HUES6 (cell line): Measurements from ENCODE around the gene PTPRD.

Experiments
- H3K27ac ChIP-seq: 2 replicates; pipeline ENCODE4 v1.7.0; 2013; ENCODE audit warnings: low read depth, mild to moderate bottlenecking, low read length, inconsistent platforms
- H3K27me3 ChIP-seq: 2 replicates; pipeline ENCODE4 v1.6.1; 2013; ENCODE audit warnings: low read length; ENCODE audit not compliant: control insufficient read depth, insufficient read depth
- H3K36me3 ChIP-seq: 2 replicates; pipeline ENCODE4 v1.6.1; 2013; ENCODE audit warnings: low read length; ENCODE audit not compliant: control insufficient read depth, insufficient read depth
- H3K4me1 ChIP-seq: 2 replicates; pipeline ENCODE4 v1.6.1; 2013; ENCODE audit warnings: low read length; ENCODE audit not compliant: control insufficient read depth, insufficient read depth
- H3K4me3 ChIP-seq: 2 replicates; pipeline ENCODE4 v1.5.1; 2013; ENCODE audit warnings: low read depth, low read length
- H3K9ac ChIP-seq: one replicate; pipeline ENCODE4 v1.6.1; 2013; ENCODE audit warnings: mild to moderate bottlenecking, low read length
- H3K9me3 ChIP-seq: 2 replicates; pipeline ENCODE4 v1.6.1; 2013; ENCODE audit warnings: low read depth, low read length; ENCODE audit not compliant: control insufficient read depth, insufficient read depth

PTPRD gene

DNA sequence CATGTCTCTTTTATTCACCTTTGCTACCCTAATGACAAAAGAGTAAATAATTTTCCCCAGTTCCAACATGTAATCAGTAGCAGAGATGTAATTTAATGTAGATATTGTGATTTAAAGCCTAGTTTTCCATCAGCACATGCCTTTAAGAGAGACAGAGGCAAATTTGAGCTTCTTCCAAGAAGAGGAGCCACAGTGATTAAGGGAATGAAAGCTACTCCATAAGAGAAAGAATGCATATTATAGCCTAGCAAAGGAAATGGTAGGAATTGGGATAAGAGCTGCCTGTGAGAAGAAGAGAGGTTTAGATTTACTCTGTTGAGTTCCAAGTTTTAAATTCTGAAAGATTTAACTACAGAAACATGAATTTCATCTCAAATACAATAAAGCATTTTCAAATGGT lies 2222.2 kb downstream of the PTPRD start:
- H3K36me3 ChIP-seq, result no peaks in the 10 kb centered on the region
- H3K9me3 ChIP-seq, result no peaks in the 10 kb centered on the region
- H3K27me3 ChIP-seq, result no peaks in the 10 kb centered on the region
- H3K27ac ChIP-seq, result no peak overlapping the region
- H3K9ac ChIP-seq, result no peak overlapping the region
- peaks cover 5% of the 10 kb centered on the region for H3K4me1 ChIP-seq
- H3K4me3 ChIP-seq, result no peak overlapping the region

DNA sequence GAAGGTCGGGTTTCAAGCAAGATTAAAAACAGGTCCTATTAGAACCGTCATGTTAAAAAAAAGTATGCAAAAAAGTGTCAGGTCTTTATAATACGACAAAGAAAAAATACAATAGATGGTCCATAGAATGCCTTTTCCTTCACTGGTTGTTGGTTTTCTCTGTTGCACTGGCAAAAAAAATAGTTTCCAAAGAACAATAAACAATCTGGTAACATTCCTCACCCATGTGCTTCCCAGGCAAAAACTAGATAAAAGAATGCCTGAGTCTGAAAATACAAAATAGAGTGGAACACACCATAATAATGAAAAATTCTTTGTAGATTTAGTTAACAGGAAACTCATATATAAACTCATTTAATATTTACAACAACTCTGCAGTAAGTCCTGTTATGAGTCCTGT lies 2223.3 kb downstream of the PTPRD start:
- H3K4me3 ChIP-seq, result no peak overlapping the region
- no peak overlapping the region for H3K9ac ChIP-seq
- H3K4me1 ChIP-seq, result peaks cover under 1% of the 10 kb centered on the region
- H3K9me3 ChIP-seq, result no peaks in the 10 kb centered on the region
- no peaks in the 10 kb centered on the region for H3K27me3 ChIP-seq
- H3K27ac ChIP-seq, result no peak overlapping the region
- no peaks in the 10 kb centered on the region for H3K36me3 ChIP-seq

DNA sequence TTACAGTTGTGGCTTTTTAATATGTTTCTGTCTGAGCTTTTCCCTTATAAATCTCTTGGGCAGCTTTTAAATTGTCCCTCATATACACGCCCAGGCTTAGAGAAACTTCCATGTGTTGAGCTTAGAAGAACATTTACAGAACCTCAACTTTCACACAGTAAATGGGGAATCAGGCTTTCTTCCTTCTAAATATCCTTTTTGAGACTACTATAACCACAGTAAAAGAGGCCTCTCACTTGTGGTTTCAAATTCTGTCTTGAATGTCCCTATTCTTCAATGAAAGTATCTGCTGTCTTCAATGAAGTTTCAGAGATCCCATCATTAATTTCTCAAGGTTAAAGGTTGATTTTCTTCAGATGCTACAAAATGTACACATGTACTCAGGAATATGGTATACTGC lies 2224.7 kb downstream of the PTPRD start:
- H3K27ac ChIP-seq, result no peak overlapping the region
- no peaks in the 10 kb centered on the region for H3K9me3 ChIP-seq
- no peak overlapping the region for H3K9ac ChIP-seq
- H3K27me3 ChIP-seq, result no peaks in the 10 kb centered on the region
- H3K4me1 ChIP-seq, result no peaks in the 10 kb centered on the region
- H3K36me3 ChIP-seq, result no peaks in the 10 kb centered on the region
- no peak overlapping the region for H3K4me3 ChIP-seq

DNA sequence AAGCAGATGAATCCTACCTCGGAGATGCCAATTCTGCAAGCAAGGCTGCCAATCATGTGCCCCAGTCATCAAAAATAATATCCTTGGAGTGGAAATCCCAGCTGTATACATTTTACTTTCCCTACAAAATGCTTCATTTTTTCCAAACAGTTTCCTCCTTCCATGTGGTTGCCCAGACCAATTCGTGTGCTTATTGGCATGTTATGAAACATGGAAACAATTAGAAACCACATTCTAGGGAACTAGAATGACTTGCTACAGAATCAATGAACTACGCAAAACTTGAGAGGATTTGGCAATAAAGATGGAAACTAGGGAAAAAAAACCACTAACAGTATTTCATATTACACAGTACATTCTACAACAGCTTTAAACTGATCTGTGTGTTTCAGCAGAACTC lies 2228.7 kb downstream of the PTPRD start:
- Histone ChIP-seq H3K9ac (no peak overlapping the region), H3K4me3 (no peak overlapping the region), H3K4me1 (no peaks in the 10 kb centered on the region), H3K27ac (no peak overlapping the region), H3K9me3 (no peaks in the 10 kb centered on the region), H3K27me3 (no peaks in the 10 kb centered on the region), H3K36me3 (no peaks in the 10 kb centered on the region)

DNA sequence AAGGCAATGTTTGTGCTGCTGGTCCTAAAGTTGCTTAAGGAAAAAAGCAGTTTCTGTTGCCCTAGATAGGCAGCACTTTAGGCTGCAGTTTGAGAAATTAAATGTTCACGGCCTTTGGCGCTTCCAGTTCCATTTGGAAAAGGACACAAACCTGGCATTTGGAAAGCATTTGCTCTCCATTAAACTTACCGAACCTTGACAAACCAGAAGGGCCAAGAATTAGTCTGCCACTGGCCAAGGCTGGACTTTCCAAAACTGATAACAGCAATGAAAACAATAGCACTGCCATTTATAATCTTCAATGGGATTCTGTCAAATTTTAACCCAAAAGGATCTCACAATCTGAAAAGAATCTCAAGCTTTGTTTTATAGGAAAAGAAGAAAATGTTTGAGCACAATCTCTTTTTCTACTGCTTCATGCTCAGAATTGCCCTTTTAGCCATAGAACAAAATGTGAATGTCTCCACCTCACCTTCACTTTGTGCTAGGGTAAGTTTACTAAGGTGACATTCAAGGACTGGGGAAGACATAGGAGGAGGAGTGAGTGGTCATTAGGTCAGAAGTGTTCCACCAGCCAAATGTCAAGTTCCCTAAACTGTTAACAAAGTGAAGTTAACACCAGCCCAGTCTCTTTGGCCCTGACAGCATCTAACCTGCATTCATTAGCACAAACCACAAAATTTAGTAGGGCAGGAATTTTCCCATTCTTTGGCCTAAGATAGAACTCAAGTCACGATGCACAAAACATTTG lies 2229.8 kb downstream of the PTPRD start:
- no peak overlapping the region for H3K9ac ChIP-seq
- no peaks in the 10 kb centered on the region for H3K4me1 ChIP-seq
- no peaks in the 10 kb centered on the region for H3K27me3 ChIP-seq
- no peak overlapping the region for H3K4me3 ChIP-seq
- H3K36me3 ChIP-seq, result no peaks in the 10 kb centered on the region
- H3K27ac ChIP-seq, result no peak overlapping the region
- H3K9me3 ChIP-seq, result no peaks in the 10 kb centered on the region

DNA sequence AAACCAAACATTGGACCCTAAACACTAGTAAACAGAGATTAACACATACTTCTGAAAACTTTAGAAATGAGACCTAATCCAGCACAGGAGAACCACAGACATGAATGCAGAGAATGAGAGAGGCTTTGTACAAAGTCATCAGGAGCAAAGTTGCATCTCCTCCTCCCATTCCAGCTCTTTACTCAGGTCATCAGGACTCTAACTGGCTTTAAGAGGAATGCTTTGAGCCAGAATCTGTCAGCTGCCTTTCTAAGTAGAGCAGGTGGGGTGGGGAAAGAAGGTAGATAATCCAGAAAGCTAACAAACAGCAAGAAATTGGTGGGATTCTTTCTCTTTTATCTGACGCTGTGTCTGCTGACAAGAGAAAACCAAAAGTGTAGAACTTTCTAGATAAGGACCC lies 2230.5 kb downstream of the PTPRD start:
- Histone ChIP-seq H3K27ac (no peak overlapping the region), H3K9me3 (no peaks in the 10 kb centered on the region), H3K4me3 (no peak overlapping the region), H3K36me3 (no peaks in the 10 kb centered on the region), H3K27me3 (no peaks in the 10 kb centered on the region), H3K4me1 (no peaks in the 10 kb centered on the region), H3K9ac (no peak overlapping the region)

DNA sequence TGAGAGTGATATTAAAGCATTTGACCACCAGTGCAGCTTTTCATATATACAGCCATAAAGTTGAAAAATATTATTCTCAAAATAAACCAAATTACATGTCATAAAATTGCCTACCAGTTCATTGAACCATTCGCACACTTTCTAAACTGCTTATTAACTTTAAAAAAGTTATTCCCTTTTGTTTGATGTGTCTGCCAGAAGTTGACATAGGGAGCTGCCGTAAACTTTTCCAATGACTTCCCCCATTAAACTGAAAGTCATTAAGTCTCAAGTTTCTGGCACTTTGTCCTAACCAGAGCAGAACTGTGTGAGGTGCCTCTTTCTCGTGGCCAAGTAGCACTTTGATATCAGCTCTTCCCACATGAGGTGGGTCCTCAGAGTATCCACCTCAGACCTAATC lies 2231.2 kb downstream of the PTPRD start:
- H3K27me3 ChIP-seq, result no peaks in the 10 kb centered on the region
- no peaks in the 10 kb centered on the region for H3K36me3 ChIP-seq
- H3K4me1 ChIP-seq, result no peaks in the 10 kb centered on the region
- no peaks in the 10 kb centered on the region for H3K9me3 ChIP-seq
- H3K9ac ChIP-seq, result no peak overlapping the region
- no peak overlapping the region for H3K27ac ChIP-seq
- no peak overlapping the region for H3K4me3 ChIP-seq

DNA sequence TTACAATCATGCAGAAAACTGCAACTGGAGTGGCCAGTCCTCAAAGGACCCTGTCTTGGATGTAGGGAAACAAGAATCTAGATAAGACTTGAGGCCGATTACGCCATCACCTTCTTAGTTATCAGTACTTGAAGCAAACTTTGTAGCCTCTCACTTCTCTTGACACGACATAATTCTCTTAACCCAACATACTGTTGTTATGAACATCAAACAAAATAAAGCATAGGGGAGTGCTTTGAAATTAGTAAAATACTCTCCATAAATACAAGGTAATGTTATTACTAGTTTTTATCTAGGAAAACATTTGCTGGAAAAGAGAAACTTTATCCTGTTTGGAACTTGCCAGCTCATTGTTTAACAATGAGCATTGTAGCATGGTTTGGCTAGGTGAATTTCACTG lies 2238.3 kb downstream of the PTPRD start:
- Histone ChIP-seq H3K27me3 (no peaks in the 10 kb centered on the region), H3K4me3 (no peak overlapping the region), H3K36me3 (no peaks in the 10 kb centered on the region), H3K27ac (no peak overlapping the region), H3K9me3 (no peaks in the 10 kb centered on the region), H3K9ac (no peak overlapping the region), H3K4me1 (no peaks in the 10 kb centered on the region)

DNA sequence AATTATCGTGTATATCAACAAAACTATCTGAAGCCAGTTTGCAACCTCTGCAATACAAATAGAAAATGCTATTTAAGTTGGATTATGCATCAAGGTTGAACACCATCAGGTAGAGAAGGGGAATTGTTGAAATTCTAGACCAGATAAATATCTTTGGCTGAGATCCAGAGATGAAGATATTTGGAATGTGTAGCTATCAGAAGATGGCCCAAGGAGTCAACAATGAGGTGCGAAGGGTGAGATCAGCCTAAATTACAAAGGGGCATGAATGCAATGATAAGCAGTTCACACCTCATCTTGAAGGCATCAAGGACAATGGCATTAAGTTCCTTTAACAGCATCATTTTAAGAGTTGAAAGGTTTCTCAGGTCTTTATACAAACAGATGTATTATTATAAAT lies 2241.1 kb downstream of the PTPRD start:
- H3K9me3 ChIP-seq, result no peaks in the 10 kb centered on the region
- H3K36me3 ChIP-seq, result no peaks in the 10 kb centered on the region
- no peak overlapping the region for H3K9ac ChIP-seq
- no peaks in the 10 kb centered on the region for H3K27me3 ChIP-seq
- no peak overlapping the region for H3K4me3 ChIP-seq
- peaks cover under 1% of the 10 kb centered on the region; the same call in 1 of the 2 replicates for H3K4me1 ChIP-seq
- no peak overlapping the region for H3K27ac ChIP-seq

DNA sequence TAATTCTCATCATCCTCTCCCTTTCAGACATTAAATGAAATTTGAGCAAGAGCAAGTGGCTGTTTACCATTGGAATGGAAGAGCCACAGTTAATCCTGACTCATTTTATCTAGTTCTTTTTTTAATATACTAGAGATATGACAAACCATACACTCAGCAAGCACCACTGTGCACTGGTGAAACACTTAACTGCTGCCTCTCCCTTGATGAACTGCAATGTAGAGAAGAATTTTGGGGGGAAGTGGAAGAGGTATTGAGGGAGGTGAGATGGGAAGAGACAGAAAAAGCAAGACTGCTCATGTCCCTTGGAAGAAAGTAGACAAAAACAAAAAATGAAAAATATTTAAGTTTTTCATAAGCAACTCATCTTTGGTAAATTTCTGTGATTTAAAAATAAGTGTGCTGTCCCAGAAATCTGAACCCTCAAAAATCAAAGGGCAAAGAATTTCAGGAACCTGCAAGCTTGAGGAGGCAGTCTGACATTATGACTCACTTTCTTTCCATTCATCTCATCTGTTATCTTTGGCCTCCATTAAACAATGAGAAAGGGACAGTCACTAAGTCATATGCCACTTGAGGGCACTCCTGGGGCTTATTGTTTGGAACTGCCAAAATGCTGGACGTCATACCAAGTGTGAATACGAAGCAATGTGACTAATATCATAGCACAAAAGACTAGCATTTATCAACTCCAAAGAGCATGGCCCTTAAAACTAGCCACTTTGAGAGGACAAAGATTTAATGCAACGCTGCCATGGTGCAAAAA lies 2246.5 kb downstream of the PTPRD start:
- Histone ChIP-seq H3K9me3 (no peaks in the 10 kb centered on the region), H3K9ac (no peak overlapping the region), H3K27ac (no peak overlapping the region), H3K27me3 (no peaks in the 10 kb centered on the region), H3K4me3 (no peak overlapping the region), H3K4me1 (peaks cover 4% of the 10 kb centered on the region; the same call in 1 of the 2 replicates), H3K36me3 (no peaks in the 10 kb centered on the region)

DNA sequence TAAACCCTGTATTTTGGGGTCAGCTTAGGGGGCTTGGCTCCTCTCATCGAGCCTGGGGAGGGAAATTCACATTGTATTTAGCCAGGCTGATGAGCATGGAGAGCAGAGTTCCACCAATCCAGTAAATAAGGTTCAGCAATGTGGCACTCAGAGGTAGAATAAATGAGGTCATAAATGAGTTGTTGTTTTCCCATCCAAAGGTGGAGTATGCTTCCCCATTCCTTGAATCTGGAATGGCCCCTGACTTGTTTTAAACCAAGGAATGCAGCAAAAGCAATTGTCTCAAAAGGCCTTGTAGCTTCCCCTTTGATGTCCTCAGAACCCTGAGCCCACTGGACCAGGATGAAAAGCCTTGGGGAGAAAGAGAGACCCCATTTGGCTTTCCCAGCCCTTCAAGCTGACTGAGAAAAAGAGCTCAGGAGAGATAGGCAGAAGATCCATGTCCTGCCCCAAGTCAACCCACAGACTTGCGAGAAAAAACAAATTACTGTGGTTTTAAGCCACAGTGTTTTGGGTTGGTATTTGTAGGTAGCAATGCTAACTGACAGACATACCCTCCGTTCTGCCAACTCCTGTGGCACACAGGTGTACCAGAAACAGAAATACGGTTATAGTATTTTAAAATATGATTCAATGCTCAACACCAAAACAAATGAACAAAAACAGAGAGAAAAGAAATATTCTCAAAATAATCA lies 2247.2 kb downstream of the PTPRD start:
- no peak overlapping the region for H3K27ac ChIP-seq
- H3K36me3 ChIP-seq, result no peaks in the 10 kb centered on the region
- H3K9me3 ChIP-seq, result no peaks in the 10 kb centered on the region
- H3K4me1 ChIP-seq, result peaks cover 4% of the 10 kb centered on the region; the same call in 1 of the 2 replicates
- no peaks in the 10 kb centered on the region for H3K27me3 ChIP-seq
- no peak overlapping the region for H3K4me3 ChIP-seq
- no peak overlapping the region for H3K9ac ChIP-seq
